ENCODE results near the gene ATP12A.

DNA sequence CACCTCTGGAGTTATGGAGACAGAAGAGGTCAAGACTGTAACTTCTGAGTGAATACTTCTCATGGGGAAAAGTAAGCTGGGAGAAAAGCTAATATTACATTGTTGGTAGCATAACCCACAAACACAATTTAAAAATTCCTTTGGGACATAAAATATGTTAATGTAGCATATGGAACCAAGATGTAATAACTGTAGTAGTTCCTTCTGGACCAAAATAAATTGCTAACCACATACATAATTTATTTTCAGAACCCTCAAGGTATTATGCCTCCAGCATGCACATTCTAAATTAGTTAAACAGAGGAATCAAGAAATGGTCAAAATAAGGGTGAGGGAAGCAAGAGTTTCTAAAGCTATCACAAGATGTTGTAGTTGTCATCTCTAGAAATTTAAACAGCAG is 79.0 kb downstream of the ATP12A start:
- TF ChIP-seq, protein P1, sequence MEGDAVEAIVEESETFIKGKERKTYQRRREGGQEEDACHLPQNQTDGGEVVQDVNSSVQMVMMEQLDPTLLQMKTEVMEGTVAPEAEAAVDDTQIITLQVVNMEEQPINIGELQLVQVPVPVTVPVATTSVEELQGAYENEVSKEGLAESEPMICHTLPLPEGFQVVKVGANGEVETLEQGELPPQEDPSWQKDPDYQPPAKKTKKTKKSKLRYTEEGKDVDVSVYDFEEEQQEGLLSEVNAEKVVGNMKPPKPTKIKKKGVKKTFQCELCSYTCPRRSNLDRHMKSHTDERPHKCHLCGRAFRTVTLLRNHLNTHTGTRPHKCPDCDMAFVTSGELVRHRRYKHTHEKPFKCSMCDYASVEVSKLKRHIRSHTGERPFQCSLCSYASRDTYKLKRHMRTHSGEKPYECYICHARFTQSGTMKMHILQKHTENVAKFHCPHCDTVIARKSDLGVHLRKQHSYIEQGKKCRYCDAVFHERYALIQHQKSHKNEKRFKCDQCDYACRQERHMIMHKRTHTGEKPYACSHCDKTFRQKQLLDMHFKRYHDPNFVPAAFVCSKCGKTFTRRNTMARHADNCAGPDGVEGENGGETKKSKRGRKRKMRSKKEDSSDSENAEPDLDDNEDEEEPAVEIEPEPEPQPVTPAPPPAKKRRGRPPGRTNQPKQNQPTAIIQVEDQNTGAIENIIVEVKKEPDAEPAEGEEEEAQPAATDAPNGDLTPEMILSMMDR (IDR thresholded peaks at IDR 0.05; ENCODE audit: control extremely low read depth in 1 of 3, insufficient read depth in 1 of 3, low read depth in 1 of 3, low read length in 3 of 3), result no peak
- TF ChIP-seq EP300 (IDR thresholded peaks at IDR 0.05; ENCODE audit: borderline replicate concordance in 1 of 2, low read depth in 2 of 2, low read length in 2 of 2) (no peak), POLR2A (IDR thresholded peaks at IDR 0.05; ENCODE audit: control extremely low read depth in 1 of 2, low read depth in 2 of 2, low read length in 2 of 2) (no peak), RBBP5 (IDR thresholded peaks at IDR 0.05; ENCODE audit: borderline replicate concordance, low read depth, low read length) (no peak), HDAC6 (IDR thresholded peaks at IDR 0.05; ENCODE audit: low read depth, low read length) (no peak), BRCA1 (IDR thresholded peaks at IDR 0.05; ENCODE audit: low read depth, low read length) (no peak), CBX5 (IDR thresholded peaks at IDR 0.05; ENCODE audit: low read depth, low read length) (no peak), CEBPB (IDR thresholded peaks at IDR 0.05; ENCODE audit: low read depth, low read length) (no peak), JUN (IDR thresholded peaks at IDR 0.05; ENCODE audit: low read depth, low read length) (no peak)
- TF ChIP-seq, protein P2, sequence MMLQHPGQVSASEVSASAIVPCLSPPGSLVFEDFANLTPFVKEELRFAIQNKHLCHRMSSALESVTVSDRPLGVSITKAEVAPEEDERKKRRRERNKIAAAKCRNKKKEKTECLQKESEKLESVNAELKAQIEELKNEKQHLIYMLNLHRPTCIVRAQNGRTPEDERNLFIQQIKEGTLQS (IDR thresholded peaks at IDR 0.05; ENCODE audit: insufficient read depth, low read depth, low read length), result no peak
- TF ChIP-seq, protein P3, sequence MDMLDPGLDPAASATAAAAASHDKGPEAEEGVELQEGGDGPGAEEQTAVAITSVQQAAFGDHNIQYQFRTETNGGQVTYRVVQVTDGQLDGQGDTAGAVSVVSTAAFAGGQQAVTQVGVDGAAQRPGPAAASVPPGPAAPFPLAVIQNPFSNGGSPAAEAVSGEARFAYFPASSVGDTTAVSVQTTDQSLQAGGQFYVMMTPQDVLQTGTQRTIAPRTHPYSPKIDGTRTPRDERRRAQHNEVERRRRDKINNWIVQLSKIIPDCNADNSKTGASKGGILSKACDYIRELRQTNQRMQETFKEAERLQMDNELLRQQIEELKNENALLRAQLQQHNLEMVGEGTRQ (IDR thresholded peaks at IDR 0.05; ENCODE audit: low read length), result no peak
- TF ChIP-seq, protein P4, sequence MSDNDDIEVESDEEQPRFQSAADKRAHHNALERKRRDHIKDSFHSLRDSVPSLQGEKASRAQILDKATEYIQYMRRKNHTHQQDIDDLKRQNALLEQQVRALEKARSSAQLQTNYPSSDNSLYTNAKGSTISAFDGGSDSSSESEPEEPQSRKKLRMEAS (IDR thresholded peaks at IDR 0.05), result no peak

Data from H1 (cell line).